Panc1 (cell line): ENCODE results near the gene FAM149A.

Experiments
- POLR2AphosphoS5 ChIP-seq: IDR thresholded peaks from 2 replicates; pipeline ENCODE4 v1.6.1; 2012; ENCODE audit warnings: mild to moderate bottlenecking, low read depth, low read length, moderate library complexity
- TCF7L2 ChIP-seq: IDR thresholded peaks from 2 replicates; pipeline ENCODE4 v1.6.1; 2011; ENCODE audit warnings: mild to moderate bottlenecking, low read depth, low read length, inconsistent platforms
- TF ChIP-seq, protein P1 (sequence below): fragments of 450-650 bp; IDR thresholded peaks from 2 replicates; pipeline ENCODE4 v1.5.1; 2017; ENCODE audit warnings: mild to moderate bottlenecking

DNA sequence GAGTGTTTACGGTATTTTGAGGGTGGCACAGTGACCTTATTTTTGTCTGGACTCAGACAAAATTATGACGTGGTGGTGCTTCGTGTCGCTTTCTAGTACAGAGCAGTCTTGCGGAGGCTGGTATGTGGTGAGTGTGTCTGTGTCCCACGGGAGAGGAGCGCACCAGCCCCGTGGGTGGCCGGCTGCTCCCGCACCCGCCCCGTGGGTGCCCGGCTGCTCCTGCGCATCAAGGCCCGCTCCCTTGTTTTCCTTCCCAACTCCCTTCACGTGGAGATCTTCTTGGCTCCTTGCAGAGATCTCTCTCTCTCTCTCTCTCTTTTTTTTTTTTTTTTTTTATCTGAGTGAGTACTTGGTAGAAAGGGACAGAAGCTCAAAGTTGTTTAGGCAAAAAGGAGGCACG lies 12.2 kb upstream of the FAM149A start:
- TF ChIP-seq, protein P1, sequence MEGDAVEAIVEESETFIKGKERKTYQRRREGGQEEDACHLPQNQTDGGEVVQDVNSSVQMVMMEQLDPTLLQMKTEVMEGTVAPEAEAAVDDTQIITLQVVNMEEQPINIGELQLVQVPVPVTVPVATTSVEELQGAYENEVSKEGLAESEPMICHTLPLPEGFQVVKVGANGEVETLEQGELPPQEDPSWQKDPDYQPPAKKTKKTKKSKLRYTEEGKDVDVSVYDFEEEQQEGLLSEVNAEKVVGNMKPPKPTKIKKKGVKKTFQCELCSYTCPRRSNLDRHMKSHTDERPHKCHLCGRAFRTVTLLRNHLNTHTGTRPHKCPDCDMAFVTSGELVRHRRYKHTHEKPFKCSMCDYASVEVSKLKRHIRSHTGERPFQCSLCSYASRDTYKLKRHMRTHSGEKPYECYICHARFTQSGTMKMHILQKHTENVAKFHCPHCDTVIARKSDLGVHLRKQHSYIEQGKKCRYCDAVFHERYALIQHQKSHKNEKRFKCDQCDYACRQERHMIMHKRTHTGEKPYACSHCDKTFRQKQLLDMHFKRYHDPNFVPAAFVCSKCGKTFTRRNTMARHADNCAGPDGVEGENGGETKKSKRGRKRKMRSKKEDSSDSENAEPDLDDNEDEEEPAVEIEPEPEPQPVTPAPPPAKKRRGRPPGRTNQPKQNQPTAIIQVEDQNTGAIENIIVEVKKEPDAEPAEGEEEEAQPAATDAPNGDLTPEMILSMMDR = no peak
- TF ChIP-seq POLR2AphosphoS5 (no peak), TCF7L2 (no peak)
